ENCODE measurements around the gene COX19.

DNA sequence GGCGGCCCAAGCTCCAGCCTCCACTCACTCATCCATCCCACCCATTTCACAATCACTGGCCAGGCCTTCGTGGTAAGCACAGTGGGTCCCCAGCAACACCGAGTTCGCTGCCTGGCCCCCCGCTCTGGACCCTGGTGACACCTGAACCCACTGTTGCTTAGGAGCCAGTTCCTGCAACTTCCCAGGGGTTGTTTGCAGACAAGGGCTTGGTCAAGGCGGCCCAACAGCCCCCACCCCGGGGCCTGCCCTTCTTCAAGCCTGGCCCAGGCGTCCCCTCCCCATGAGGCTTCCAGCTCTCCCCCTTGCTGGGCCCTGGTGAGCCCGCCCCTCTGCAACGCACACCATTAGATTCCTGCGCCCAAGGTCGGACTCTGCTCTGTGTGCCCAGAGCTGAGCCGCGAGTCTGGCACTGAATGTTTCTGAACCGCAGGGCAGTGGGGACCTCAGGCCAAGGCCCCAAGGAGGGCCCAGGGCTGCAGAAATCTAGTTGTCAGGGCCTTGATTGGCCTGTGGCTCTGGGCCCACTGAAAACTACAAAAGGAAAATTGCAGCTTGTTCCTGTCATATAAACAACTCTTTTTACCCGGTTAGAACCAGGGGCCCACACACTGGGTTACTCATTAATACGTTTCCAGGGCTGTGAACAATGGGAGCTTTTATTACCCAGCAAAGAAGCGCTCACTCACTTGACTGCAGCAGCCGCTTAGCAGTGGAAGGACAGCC is 2.1 kb upstream of the COX19 start:
- TF ChIP-seq, protein P1, sequence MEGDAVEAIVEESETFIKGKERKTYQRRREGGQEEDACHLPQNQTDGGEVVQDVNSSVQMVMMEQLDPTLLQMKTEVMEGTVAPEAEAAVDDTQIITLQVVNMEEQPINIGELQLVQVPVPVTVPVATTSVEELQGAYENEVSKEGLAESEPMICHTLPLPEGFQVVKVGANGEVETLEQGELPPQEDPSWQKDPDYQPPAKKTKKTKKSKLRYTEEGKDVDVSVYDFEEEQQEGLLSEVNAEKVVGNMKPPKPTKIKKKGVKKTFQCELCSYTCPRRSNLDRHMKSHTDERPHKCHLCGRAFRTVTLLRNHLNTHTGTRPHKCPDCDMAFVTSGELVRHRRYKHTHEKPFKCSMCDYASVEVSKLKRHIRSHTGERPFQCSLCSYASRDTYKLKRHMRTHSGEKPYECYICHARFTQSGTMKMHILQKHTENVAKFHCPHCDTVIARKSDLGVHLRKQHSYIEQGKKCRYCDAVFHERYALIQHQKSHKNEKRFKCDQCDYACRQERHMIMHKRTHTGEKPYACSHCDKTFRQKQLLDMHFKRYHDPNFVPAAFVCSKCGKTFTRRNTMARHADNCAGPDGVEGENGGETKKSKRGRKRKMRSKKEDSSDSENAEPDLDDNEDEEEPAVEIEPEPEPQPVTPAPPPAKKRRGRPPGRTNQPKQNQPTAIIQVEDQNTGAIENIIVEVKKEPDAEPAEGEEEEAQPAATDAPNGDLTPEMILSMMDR (conservative IDR thresholded peaks at IDR 0.05; ENCODE audit: low read depth, low read length) = no peak
- no peak for TF ChIP-seq EZH2 (IDR thresholded peaks at IDR 0.05; ENCODE audit: borderline replicate concordance, low read depth, low read length, poor library complexity, severe bottlenecking)

Data from A673 (cell line).